Ishikawa (cell line): ENCODE measurements around the gene OTUB2.

ENCODE experiments used
- CEBPB ChIP-seq: IDR thresholded peaks from 2 replicates; pipeline ENCODE4 v1.6.1; 2012
- NFIC ChIP-seq: IDR thresholded peaks from 2 replicates; pipeline ENCODE4 v1.6.1; 2012
- RAD21 ChIP-seq: IDR thresholded peaks from 2 replicates; pipeline ENCODE4 v1.6.1; 2012; ENCODE audit warnings: low read depth
- REST ChIP-seq: IDR thresholded peaks from 2 replicates; pipeline ENCODE4 v1.6.1; 2012; ENCODE audit warnings: low read depth, mild to moderate bottlenecking
- TAF1 ChIP-seq: IDR thresholded peaks from 2 replicates; pipeline ENCODE4 v1.6.1; 2012; ENCODE audit warnings: low read depth, mild to moderate bottlenecking
- TCF12 ChIP-seq: IDR thresholded peaks from 2 replicates; pipeline ENCODE4 v1.6.1; 2012; ENCODE audit warnings: low read depth
- YY1 ChIP-seq: IDR thresholded peaks from 2 replicates; pipeline ENCODE4 v1.6.1; 2012; ENCODE audit warnings: low read depth

DNA sequence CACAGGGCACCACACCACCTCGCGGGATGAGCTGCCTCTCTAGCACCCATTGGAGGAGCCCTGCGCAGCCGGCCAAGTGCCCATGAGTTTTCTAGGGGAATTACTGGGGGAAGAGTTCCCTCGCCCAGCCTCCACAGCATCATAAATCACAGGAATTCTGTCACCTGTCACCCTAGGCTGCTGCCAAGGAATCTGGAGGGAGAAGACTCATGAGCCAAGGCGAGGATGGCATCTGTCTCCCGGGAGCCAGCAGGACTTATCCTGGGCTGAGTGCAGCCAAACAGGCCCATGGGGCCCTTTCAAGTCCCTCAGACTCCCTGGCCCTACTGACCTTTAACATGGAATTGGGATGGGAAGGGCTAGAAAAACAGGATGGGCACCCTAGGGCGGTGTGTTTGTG, 7.8 kb upstream of the OTUB2 start:
- TF ChIP-seq NFIC = no peak
- no peak for TF ChIP-seq YY1
- no peak for TF ChIP-seq CEBPB
- TF ChIP-seq REST = no peak
- TF ChIP-seq TAF1 = no peak
- no peak for TF ChIP-seq RAD21
- no peak for TF ChIP-seq TCF12
